HG03159 (cell line): ENCODE data around the gene NR1H4.
"Not testable (repeated sequence)": the region's sequence is repeated elsewhere in the genome, so short reads cannot be mapped to it uniquely, and the experiment has no call there.

ENCODE experiments used
- ATAC-seq: cut with Tn5 transposase; IDR thresholded peaks from one replicate; pipeline ENCODE4 v1.9.1; 2021; ENCODE audit warnings: mild to moderate bottlenecking, moderate library complexity; ENCODE audit not compliant: unreplicated experiment

Gene NR1H4

GRCh38 chr12:100472325-100472724 lies 1.3 kb upstream of the NR1H4 start:
- ATAC-seq: no peak

GRCh38 chr12:100473050-100473715 lies 483 bp upstream of the NR1H4 start:
- no peak for ATAC-seq

GRCh38 chr12:100474617-100475016 lies 951 bp downstream of the NR1H4 start:
- no peak for ATAC-seq

- ATAC-seq: no peak
Observed at GRCh38 chr12:100476013-100476751, 2.5 kb downstream of the NR1H4 start.

GRCh38 chr12:100481021-100481420 lies 7.4 kb downstream of the NR1H4 start:
- no peak for ATAC-seq

GRCh38 chr12:100484183-100484886 lies 10.7 kb downstream of the NR1H4 start:
- no peak for ATAC-seq

GRCh38 chr12:100484891-100485471 lies 11.3 kb downstream of the NR1H4 start:
- no peak for ATAC-seq

GRCh38 chr12:100485983-100486382 lies 12.3 kb downstream of the NR1H4 start:
- no peak for ATAC-seq

GRCh38 chr12:100489251-100489820 lies 15.7 kb downstream of the NR1H4 start:
- ATAC-seq: no peak

- ATAC-seq: no peak
Observed at GRCh38 chr12:100490056-100490455, 16.4 kb downstream of the NR1H4 start.

- no peak for ATAC-seq
Observed at GRCh38 chr12:100491104-100491503, 17.4 kb downstream of the NR1H4 start.

GRCh38 chr12:100493396-100494012 lies 19.8 kb downstream of the NR1H4 start:
- no peak for ATAC-seq

GRCh38 chr12:100494026-100494425 lies 20.4 kb downstream of the NR1H4 start:
- no peak for ATAC-seq

- no peak for ATAC-seq
Observed at GRCh38 chr12:100494538-100494937, 20.9 kb downstream of the NR1H4 start.

GRCh38 chr12:100497105-100497795 lies 23.6 kb downstream of the NR1H4 start:
- ATAC-seq: no peak

- ATAC-seq: no peak
Observed at GRCh38 chr12:100498141-100498540, 24.5 kb downstream of the NR1H4 start.

- no peak for ATAC-seq
Observed at GRCh38 chr12:100499416-100499815, 25.8 kb downstream of the NR1H4 start.

- not testable (repeated sequence) for ATAC-seq
Observed at GRCh38 chr12:100502718-100503117, 29.1 kb downstream of the NR1H4 start.

- ATAC-seq: no peak
Observed at GRCh38 chr12:100503228-100503628, 29.6 kb downstream of the NR1H4 start.

GRCh38 chr12:100504804-100505203 lies 31.1 kb downstream of the NR1H4 start:
- ATAC-seq: no peak
